GM21381 (cell line): Measurements from ENCODE around the gene TDRKH.

Experiments used
- ATAC-seq: cut with Tn5 transposase; IDR thresholded peaks from one replicate; pipeline ENCODE4 v1.9.1; 2021; ENCODE audit warnings: mild to moderate bottlenecking, moderate library complexity; ENCODE audit not compliant: unreplicated experiment

TDRKH gene

GRCh38 chr1:151790071-151790939, at the start of gene TDRKH:
TDRKH (minus strand) TSS chr1:151790500; CDS start chr1:151783022, 7,478 bp downstream.
- peak; percentile 94 for ATAC-seq

- ATAC-seq: no peak
Observed at GRCh38 chr1:151839457-151840403, 49.4 kb upstream of the TDRKH start, which contains the start of gene C2CD4D. C2CD4D (minus strand) TSS chr1:151839820; CDS start chr1:151838989, 831 bp downstream.

GRCh38 chr1:151839082-151839412, 48.7 kb upstream of the TDRKH start:
- ATAC-seq: no peak

GRCh38 chr1:151838222-151839081, 48.2 kb upstream of the TDRKH start:
- no peak for ATAC-seq

GRCh38 chr1:151837884-151838221, 47.6 kb upstream of the TDRKH start:
- ATAC-seq: no peak

GRCh38 chr1:151837197-151837596, 46.9 kb upstream of the TDRKH start:
- ATAC-seq: no peak

- no peak for ATAC-seq
Observed at GRCh38 chr1:151835596-151835995, 45.3 kb upstream of the TDRKH start.

GRCh38 chr1:151834239-151834638, 43.9 kb upstream of the TDRKH start:
- ATAC-seq: no peak

GRCh38 chr1:151833172-151833900, 43.0 kb upstream of the TDRKH start:
- no peak for ATAC-seq

- ATAC-seq: no peak
Observed at GRCh38 chr1:151832318-151832980, 42.1 kb upstream of the TDRKH start.

GRCh38 chr1:151831605-151832004, 41.3 kb upstream of the TDRKH start, which contains the start of gene RORC:
RORC (minus strand) TSS chr1:151831802; CDS start chr1:151831764, 38 bp downstream.
- ATAC-seq: no peak

- ATAC-seq: no peak
Observed at GRCh38 chr1:151831256-151831591, 40.9 kb upstream of the TDRKH start.

GRCh38 chr1:151830055-151830454, 39.8 kb upstream of the TDRKH start:
- ATAC-seq: no peak

GRCh38 chr1:151829352-151830046, 39.2 kb upstream of the TDRKH start:
- no peak for ATAC-seq

GRCh38 chr1:151828921-151829320, 38.6 kb upstream of the TDRKH start:
- no peak for ATAC-seq

- ATAC-seq: no peak
Observed at GRCh38 chr1:151827853-151828252, 37.6 kb upstream of the TDRKH start.

- no peak for ATAC-seq
Observed at GRCh38 chr1:151825751-151826660, 35.7 kb upstream of the TDRKH start.

GRCh38 chr1:151825204-151825603, 34.9 kb upstream of the TDRKH start:
- ATAC-seq: no peak
